HG02763 (cell line): ENCODE data around the gene MTERF4.

Experiments used
- ATAC-seq: cut with Tn5 transposase; IDR thresholded peaks from one replicate; pipeline ENCODE4 v1.9.1; 2021; ENCODE audit warnings: mild to moderate bottlenecking, moderate library complexity; ENCODE audit not compliant: unreplicated experiment

The MTERF4 gene

GRCh38 chr2:241071677-241072111 lies 30.4 kb downstream of the MTERF4 start:
- ATAC-seq = no peak

GRCh38 chr2:241070811-241071676 lies 31.0 kb downstream of the MTERF4 start:
- no peak for ATAC-seq

GRCh38 chr2:241070361-241070760 lies 31.7 kb downstream of the MTERF4 start:
- ATAC-seq = no peak

- no peak for ATAC-seq
These were observed 32.2 kb downstream of the MTERF4 start for GRCh38 chr2:241069821-241070281.

GRCh38 chr2:241068942-241069810 lies 32.9 kb downstream of the MTERF4 start:
- no peak for ATAC-seq

- no peak for ATAC-seq
These were observed 33.7 kb downstream of the MTERF4 start for GRCh38 chr2:241068136-241068941.

GRCh38 chr2:241067501-241068135 lies 34.5 kb downstream of the MTERF4 start:
- ATAC-seq = no peak

GRCh38 chr2:241066893-241067341 lies 35.2 kb downstream of the MTERF4 start:
- ATAC-seq = no peak

- no peak for ATAC-seq
These were observed 35.8 kb downstream of the MTERF4 start for GRCh38 chr2:241066171-241066892.

- ATAC-seq = no peak
These were observed 36.7 kb downstream of the MTERF4 start for GRCh38 chr2:241065355-241065803.

GRCh38 chr2:241064802-241065354 lies 37.2 kb downstream of the MTERF4 start:
- ATAC-seq = no peak

- ATAC-seq = no peak
These were observed 37.9 kb downstream of the MTERF4 start for GRCh38 chr2:241064008-241064801.

- ATAC-seq = no peak
These were observed 38.5 kb downstream of the MTERF4 start for GRCh38 chr2:241063587-241063986.

- no peak for ATAC-seq
These were observed 39.0 kb downstream of the MTERF4 start for GRCh38 chr2:241063093-241063551.

GRCh38 chr2:241062389-241063092 lies 39.5 kb downstream of the MTERF4 start:
- no peak for ATAC-seq

GRCh38 chr2:241061275-241061674 lies 40.8 kb downstream of the MTERF4 start:
- no peak for ATAC-seq

GRCh38 chr2:241053576-241054251 lies 48.4 kb downstream of the MTERF4 start:
- ATAC-seq = no peak
